ENCODE data around the gene ZDHHC14. TPM values are rescaled to one million over a fixed set of nuclear protein-coding genes. Genes with fewer than 3 reads are reported as not detected.

ZDHHC14 gene
- total RNA-seq, 1 donor from 2014 or later: 1.1 TPM

DNA sequence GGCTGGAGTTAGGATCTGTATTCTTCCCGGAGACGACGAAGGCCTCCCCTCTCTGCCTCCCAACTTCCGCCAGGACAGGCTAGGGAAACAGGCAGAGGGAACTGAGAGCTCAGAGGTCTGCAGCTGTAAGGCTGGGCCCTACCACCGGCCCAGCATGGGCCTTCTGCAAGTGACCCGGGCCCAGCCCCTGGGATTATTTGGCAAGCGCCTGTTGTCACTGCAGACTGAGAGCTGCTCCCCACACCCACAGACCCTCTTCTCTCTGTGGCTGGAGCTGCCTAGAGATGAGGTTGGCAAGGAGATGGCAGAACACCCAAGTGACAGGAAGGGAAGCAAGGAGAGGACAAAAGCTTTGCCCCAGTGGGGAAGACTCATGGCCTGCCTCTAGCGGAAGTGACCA is 212.6 kb downstream of the ZDHHC14 start:
- DNase-seq (ENCODE audit: low read depth): no peak

DNA sequence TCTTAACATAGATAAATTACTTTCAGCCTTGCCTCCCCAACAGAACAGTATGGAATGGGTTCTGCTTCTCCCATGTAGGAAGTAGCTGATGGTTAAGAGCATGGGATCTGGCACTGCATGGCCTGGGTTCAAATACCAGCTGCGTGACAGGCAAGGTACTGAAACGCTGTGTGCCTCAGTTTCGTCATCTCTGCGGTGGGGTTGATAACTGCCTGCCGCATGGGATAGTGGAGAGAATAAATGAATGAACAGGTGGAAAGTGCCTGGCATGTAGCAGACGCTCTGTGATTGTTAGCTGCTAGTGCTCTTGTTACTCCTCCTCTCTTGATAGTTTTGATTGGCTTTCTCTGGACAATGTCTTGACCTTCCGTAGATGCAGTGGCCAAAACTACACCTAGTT is 213.3 kb downstream of the ZDHHC14 start:
- DNase-seq (ENCODE audit: low read depth): no peak

DNA sequence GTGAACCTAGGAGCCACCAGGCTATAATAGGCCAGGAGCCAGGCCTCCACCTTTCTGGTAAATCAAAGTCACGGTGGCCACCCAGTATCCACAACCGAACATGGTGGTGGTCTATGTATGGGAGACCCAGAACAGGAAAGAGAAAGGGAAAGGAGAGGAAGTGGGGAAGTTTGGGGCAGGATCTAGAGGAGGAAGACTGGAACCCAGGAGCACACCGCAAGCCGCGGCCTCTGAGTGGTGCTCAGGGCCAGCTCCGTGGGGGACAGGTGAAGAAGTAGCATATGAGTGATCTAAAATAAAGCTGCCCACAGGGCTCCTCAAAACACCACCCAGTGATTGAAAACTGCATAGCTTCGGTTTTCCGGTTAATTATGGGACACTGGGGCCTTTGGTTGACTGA is 214.8 kb downstream of the ZDHHC14 start:
- DNase-seq (ENCODE audit: low read depth): no peak

- no peak for DNase-seq (ENCODE audit: low read depth)
Measured at GRCh38 chr6:157596461-157596860, 215.5 kb downstream of the ZDHHC14 start.

DNA sequence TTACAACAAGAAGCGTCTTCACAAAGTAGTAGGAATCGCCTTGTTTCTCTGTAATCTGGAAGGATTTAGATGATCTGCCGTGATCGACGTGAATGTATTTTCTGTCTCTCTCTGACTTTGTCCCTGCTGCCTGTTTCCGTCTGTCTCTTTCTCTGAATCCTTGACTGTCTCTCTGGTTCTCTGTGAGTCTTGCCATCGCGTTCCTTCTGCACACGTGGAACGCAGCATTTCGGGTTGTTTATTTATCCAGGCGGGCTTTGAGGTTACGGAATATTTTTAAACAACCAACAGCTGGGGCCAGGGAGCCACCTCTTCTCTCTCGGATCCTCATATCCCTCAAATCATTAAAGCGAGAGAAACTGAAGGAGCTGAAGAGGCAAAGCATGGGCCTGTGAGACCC is 215.9 kb downstream of the ZDHHC14 start:
- DNase-seq (ENCODE audit: low read depth): no peak

DNA sequence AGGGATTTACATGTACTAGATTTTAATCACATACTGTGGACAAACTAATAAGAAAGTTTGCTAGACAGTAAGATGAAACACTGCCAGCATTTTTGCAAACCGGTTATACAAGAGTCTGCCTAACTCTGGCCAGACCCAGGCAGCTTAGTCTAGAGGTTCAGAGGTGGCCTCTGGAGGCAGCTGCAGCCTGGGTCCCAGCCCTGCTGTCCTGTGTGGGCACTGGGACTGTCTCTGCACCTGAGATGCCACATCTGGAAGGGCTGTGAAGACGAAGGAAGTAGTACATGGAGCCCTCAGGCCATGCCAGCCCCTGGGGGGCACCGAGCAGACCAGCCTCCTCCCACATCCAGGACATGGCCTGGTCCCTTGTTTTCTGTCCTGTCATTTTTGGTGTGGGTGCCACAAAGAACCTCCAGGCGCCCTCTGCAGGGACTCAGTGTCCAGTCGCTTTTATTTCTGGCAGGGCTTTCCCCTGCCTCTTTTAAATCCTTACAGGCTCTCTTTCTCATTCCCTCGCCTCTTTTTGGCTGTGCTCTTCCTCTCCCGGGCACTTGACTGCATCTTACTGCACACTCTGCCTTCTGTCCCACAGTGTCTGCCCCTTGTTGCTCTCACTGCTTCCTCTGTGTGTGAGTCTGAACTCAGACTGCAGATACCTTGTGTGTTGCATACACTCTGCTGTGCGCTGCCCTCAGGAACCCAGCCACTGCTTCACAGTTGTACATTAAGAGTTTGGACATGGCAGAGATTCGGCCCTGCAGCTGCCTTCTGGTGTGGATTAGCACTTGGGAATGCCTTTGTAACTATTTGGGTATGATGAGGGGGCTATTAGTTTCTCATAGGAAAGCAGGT is 216.7 kb downstream of the ZDHHC14 start:
- DNase-seq (ENCODE audit: low read depth): peak; percentile 50

GRCh38 chr6:157599191-157599590 is 218.2 kb downstream of the ZDHHC14 start:
- no peak for DNase-seq (ENCODE audit: low read depth)

- DNase-seq (ENCODE audit: low read depth): no peak
Measured at GRCh38 chr6:157600807-157601206, 219.8 kb downstream of the ZDHHC14 start.

DNA sequence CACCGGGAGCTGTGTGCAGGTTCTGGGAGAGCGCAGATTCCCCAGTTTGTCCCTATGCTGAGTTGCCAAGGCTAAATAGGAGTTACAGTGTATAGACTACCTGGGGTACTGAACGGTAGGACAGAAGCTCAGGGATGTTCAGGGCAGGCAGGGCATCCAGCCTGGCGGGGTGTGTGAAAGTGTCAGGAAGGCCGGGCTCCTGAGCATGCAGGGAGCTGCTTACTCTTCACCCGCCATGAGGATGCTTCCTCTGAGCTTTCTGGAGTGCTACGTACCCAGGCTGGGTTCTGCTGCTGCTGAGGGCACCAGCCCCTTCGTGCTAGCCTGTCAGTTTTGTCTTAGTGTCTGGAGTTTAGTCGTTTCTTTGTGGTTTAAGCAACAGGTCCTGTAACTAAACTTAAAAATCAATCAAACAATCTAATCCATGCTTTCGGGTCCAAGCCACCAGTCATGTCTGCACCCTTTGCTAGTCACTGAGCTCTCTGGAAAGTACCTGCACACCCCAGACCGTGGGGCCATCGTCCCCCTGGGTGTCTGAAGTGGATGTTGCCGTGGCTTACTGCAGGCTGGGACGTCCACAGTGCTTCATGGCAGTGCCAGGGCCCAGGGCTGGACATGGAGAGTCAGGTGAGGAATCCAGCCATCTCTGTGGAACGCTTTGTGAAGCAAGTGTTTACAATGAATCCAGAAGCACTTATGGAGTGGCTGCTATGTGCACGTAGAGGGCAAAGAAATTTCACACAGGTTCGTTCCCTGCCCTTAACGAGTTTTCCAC is 221.7 kb downstream of the ZDHHC14 start:
- DNase-seq (ENCODE audit: low read depth): no peak

GRCh38 chr6:157603314-157603940 is 222.4 kb downstream of the ZDHHC14 start:
- DNase-seq (ENCODE audit: low read depth): no peak

- DNase-seq (ENCODE audit: low read depth): no peak
Measured at GRCh38 chr6:157603971-157604370, 223.0 kb downstream of the ZDHHC14 start.

- no peak for DNase-seq (ENCODE audit: low read depth)
Measured at GRCh38 chr6:157604816-157605215, 223.8 kb downstream of the ZDHHC14 start.

GRCh38 chr6:157605484-157605883 is 224.5 kb downstream of the ZDHHC14 start:
- no peak for DNase-seq (ENCODE audit: low read depth)

DNA sequence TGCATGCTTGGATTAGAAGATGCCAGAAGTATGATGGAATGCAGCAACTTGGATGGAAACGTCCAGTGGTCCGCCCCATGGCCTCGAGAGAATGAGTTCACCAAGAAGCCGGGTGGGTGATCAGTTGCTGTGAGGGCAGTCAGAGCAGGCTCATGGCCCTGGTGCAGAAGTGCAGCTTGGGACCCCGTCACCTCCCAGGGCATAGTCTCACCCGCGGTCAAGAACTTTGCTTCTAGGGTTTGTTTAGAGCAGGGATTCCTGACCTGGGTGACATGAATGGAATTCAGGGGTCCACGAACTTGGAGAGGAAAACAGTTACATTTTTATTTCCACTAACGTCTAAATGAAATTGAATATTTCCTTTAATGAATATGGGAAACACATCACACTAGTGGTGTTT is 225.5 kb downstream of the ZDHHC14 start:
- no peak for DNase-seq (ENCODE audit: low read depth)

- no peak for DNase-seq (ENCODE audit: low read depth)
Measured at GRCh38 chr6:157607317-157608109, 226.5 kb downstream of the ZDHHC14 start.

DNA sequence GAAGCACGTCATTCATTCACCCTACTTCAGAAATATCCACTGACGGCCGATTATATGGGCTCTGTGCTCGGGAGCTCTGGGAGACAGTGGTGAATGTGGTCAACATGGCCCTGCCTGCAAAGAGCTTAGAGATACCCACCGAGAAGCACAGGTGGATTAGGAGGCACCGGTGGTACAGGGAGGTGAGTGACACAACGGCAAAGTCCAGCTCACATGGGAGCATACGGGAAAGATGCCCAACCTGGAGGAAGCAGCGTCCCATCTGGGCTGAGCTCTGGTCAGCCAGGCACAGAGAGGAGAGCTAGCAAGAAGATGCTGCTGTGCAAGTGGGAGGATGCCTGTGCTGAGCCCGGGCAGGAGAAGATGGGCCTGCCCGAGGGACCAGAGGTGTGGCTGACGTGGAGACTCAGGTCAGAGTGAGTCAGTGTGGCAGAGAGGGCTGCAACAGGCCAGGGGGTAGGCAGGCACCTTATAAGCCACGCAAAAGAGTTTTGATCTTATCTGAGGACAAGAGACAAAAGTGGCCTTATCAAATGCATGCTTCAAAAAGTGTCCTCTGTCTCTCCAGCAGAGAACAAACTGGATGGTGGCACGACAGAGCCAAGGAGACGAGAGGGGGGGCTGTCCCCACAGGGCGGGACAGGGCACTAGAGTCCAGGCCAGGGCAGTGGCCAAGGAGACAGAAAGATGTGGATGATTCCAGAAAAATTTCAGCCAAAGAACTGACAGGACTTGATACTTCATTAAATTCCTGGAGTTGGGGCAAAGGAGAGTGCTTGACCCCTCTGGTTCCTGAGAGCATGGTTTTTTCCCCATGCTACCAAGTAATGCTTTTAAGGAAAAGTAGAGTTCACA is 227.5 kb downstream of the ZDHHC14 start:
- no peak for DNase-seq (ENCODE audit: low read depth)

DNA sequence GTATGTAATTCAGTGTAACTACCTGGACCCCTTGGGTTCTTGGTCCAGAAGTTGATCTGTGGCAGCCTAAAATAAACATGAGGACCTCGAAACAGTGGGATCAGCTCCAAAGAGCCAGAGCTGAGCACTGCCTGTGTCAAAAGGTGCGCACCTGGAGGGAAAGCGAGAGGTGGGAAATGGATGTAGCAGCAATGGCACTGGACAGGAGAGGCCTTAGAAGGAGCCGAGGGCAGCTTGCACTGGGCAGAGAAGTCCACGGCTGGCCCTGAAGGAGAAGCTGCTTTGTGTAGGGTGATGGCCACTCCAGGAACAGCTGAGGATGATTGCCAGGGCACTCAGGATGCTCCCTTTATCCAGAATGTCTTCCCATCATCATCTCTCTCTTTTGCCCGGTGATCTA is 228.1 kb downstream of the ZDHHC14 start:
- DNase-seq (ENCODE audit: low read depth): no peak

GRCh38 chr6:157609556-157609955 is 228.6 kb downstream of the ZDHHC14 start:
- no peak for DNase-seq (ENCODE audit: low read depth)

DNA sequence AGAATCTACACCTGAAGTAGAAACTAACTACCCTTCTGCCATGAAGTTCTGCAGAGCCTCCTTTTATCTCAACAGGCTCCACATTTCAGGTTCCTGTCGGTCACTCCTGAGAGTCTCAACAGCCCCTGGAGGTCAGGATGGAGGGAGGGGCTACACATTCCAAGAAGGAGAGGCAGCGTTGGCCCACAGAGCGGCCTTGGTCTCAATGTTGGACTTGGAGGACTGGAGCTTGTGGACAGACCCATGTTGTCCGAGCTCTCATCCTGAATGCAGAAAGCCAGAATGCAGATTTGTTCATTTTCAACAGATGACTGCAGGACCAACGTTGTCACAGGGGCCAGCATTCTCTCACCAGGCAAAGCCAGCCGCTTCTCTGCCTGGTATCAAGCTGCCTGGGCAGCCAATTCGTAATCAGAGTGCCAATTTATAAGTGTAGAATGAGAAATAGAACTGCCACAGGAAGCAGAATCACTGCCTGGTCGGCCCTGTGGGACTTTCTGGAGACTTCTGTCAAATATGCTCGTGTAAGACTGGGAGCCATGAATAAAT is 229.5 kb downstream of the ZDHHC14 start:
- DNase-seq (ENCODE audit: low read depth): no peak

GRCh38 chr6:157611406-157611805 is 230.4 kb downstream of the ZDHHC14 start:
- no peak for DNase-seq (ENCODE audit: low read depth)
